Embryonic facial prominence (tissue), 1 donor: ENCODE measurements around the gene NOD2.

Source experiments
- DNase-seq: peaks from one replicate; pipeline ENCODE4 v3.0.0-alpha.2; 2016; ENCODE audit errors: extremely low spot score

The NOD2 gene

DNA sequence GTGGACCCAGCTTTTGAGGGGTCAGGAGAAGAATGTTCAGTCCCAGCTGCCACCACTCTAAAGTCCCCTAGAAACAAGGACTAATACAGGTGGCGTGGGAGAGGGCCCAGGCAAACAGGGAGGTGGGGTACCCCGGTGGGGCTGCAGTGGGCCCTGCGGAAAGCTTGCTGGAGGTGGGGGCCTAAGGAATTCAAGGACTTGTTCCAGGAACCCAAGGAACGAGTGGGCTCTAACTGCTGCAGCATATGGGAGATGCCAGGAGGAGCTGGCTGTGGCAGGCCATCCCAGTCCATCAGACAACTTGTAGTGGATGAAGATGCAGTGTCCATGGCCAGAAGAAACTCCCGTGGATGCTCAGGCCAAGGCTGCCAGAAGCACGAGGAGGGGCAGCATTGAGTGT, 22.9 kb upstream of the NOD2 start:
- DNase-seq: no peak

DNA sequence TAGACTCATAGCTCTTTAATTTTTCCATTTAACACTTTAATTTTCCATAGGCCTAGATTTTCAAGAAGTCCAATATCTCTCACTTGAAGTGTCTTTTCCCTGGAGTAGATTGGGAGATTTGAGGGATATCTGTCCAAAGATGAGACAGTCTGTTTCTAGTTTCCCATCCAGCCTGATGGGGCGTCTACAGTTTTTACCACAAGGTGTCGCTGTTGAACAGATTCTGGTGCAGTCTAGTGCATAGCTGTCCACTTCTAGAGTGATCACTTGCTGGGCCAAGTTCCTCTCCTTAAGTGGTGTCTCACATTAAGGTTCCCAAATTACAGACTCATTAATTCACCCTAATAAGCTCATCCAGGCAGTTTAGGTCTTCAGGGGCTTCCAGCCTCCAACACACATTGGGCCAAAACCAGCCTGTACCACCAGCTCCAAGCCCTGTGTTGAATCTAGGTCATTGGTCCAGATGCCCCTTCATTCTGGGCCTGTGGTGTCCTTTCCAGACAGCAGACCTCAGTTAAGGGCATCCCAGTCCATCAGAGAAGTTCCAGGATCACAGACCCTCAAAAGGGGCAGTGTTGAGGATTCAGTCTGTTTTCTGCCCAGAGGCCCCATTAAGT, 21.7 kb upstream of the NOD2 start:
- no peak for DNase-seq

DNA sequence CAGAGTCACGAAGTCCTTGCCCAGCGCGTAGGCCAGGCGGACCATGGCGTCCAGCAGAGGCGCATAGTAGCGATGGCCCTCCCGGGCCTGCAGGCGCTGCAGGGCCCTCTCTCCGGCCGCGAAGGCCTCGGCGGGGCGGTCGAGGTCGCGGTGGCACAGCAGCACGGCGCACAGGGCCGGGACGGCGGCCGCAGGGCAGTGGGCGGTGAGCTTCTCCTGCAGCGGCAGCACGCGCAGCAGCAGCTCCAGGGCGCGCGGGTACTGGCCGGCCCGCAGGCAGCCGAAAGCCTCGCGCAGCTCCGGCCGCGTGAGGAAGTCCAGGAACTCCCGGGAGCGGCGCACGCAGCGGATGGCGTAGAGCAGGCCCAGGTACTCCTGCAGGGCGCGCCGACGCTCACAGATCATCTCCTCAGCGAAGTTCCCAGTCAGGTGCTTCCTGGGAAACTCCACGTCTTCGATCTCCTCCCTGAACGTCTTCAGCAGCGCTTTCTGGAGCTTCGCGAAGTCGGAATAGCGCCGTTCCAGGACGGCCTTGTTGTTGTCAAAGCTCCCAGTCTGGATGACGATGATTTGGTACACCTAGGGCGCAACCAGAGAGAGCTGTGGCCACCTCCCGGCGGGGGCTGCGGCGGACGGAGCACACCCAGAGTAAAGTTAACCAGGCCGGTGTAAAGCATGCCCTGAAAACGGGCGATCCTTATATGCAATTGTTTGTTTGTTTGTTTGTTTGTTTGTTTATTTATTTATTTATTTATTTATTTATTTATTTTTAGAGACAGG, 19.7 kb upstream of the NOD2 start:
- DNase-seq: no peak

DNA sequence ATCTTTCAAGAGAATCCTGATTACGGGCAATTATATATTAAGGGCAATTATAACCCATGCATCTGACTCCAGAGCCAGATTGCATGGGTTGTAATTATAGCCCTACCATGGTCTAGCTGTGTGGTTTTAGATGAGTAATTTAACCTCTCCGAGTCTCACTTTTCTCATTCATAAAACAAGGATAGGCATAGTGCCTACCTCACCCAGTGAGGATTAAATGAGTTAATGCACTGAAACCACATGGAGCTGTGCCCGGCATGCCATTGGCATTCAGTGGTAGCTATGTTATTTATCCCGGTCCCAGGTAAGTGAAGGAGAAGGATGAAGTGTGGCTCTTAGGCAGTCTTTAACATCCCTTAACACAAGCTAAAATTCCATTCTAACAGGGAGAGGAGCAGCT, 18.6 kb upstream of the NOD2 start:
- DNase-seq: no peak

DNA sequence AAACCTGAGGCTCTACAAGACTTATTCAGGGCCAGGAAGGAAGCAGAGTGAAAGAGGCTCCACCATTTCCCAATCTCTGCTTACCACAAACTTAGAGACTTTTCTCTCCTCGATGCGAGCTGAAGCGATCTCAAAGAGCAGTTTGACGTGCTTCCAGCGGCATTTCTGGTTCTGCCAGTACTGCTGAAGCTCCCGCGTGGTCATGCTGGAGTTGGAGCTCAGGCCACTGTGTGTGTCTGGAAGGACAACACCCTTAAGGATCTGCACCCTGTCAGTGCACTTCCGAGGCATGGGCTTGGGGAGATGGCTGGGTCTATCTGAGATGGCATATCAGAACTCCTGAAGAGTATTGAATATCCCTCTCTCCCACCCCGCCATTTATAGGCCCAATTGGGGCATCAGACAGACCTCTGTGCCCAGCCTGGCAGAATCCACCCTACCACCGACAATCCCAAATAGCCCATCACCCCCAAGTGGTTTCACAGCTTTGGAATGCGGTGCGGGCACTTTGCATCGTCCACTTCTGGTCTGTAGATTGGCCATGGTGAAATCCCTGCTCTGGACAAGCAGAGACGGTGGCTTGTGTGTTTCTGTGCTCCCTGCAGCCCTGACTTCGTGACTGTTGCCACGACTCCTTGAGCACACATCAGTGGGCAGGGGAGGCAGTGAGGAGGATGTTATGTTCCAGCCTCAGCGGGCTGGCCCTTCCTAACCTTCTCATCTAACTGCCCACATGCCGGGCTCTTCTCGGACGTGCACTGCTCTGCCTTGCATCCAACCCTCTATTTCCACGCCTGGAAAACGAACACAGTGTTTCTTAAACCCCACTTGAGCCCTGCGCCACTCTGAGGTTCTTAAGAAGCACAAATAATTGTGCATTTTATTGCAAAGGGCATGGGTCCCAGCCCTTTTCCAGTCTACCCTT, 17.5 kb upstream of the NOD2 start:
- DNase-seq: no peak

DNA sequence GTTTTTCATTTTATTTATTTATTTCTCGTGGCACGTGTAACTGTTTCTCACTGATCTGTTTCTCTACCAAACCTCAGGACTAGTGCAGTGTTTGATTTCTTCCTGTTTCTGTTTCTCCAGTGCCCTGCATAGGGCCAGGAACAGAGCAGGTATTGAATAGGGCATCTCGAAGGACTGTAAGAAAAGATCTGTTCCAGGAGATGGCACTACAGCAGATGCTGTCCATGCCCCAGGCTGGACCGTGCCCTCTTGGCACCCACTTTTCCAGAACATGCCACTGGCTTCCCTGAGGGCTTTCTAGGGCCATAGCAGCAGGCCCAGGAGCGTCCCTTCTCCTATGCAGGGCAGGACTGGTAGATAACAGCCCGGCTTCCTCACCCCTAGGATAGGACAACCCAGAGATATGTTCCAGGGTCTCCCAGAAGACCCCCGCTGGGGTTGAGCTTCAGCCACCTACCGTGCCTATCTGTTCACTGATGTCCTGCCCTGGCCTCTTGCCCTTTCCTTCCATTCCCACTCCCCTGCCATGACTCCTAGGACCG, 16.7 kb upstream of the NOD2 start:
- DNase-seq: no peak

DNA sequence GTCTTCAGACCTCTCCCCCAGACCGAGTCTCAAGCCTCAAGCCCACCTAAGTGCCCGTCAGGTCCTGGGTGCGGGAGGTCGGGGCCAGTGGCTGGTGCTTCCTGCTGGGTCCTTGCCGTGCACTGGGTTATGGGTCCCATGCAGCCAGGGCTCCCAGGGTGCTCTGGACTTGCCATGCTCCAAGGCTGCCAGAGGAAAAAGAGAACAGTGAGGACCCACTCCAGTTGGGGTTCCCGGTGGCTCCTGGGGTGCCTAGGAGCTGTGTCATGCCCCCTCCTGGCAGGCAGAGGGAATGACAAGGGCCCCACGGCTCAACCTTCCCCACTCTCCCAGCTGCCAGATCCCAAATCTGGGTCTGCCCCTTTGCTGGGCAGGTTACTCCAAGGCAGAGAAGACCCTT, 16.1 kb upstream of the NOD2 start:
- DNase-seq: no peak

DNA sequence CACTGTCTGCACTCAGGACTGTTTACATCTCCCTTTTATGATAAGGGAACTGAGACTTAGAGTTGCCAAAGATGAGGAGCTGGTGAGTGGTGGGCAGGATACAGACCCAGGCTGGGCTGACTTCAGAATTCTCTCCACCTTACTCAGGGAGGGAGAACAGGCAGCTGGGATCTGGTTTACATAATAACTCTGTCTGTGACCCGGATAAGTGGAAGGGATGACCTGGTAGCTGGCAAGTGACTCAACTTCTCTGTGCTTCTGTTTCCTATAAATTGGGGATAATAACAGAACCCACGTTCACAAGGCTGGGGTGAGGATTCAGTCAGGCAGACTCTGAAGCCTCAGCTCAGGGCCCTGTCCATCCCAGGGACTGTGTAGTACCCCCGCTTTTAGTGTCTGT, 14.9 kb upstream of the NOD2 start:
- no peak for DNase-seq

DNA sequence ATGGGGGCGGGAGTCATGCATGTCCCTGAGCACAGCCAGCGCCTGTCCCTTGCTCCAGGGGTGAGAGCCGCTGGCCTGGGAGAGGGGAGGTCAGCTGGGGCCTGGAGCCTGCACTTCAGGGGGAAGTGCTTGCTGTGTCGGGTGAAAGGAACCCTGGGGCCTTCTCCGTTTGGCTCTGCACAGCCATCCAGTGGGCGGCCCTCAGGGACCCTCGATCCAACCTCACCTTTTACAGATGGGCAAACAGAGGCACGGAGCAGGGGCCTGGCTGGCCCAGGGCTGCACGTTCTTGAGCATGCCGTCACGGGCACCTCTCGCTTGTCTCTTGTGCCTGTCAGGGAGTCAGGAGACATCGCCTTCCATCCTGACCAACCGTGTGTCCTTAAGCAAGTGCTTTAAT, 14.1 kb upstream of the NOD2 start:
- DNase-seq: no peak

DNA sequence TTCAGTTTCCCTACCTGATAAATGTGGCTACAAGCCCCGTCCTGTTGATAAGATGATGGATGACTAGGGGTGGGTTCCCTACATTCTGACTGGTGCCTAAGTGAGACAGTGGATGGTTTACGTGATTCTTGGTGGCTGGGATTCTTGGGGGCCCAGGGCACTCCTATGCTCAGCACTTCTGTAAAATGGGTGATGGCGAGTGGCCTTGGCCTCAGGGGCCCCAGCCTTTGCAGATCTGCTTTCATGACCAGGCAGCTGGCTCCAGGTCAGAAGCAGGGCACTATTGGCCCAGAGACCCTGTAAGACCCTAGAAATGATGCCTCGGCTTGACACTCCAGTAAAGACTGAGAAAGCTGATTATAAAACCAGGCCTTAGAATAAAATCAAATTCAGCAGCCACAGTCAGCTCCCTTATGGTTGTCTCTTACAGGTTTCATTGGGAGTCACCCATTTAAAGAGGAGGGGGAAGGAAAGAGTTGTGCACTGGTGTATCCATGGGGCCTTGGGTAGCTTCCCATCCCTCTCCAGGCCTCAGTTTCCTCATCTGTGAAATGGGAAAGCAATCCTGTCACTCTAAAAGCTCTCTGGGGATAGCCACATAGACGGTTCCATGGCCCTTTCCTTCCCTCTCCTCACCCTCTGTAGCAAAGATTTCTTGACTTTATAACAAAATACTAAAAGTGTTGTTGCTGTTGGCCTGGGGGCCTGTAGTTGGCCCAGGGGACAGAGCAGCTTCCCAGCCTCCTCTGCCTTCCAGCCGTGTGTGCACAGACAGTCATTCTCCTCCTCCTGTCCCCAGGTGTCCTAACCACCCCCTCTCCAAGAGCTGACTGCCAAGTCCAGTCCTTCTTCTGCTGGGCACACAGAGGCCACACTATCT, 13.5 kb upstream of the NOD2 start:
- no peak for DNase-seq

DNA sequence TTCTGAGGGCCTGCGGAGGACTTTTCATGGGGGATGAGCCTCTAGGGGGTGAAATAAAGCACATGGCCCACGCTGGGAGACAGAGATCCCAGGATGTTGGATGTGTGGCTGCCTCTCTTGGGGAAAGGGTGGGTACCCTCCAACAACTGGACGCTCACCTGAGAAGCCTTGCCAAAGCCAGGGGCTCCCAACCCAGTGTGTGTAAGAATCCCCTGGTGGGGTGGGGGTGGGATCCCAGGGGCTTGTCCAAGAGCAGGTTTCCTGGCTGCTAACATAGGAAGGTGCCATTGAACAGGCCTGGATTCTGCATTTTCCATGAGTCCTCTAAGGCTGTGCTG, 12.9 kb upstream of the NOD2 start:
- DNase-seq: no peak

DNA sequence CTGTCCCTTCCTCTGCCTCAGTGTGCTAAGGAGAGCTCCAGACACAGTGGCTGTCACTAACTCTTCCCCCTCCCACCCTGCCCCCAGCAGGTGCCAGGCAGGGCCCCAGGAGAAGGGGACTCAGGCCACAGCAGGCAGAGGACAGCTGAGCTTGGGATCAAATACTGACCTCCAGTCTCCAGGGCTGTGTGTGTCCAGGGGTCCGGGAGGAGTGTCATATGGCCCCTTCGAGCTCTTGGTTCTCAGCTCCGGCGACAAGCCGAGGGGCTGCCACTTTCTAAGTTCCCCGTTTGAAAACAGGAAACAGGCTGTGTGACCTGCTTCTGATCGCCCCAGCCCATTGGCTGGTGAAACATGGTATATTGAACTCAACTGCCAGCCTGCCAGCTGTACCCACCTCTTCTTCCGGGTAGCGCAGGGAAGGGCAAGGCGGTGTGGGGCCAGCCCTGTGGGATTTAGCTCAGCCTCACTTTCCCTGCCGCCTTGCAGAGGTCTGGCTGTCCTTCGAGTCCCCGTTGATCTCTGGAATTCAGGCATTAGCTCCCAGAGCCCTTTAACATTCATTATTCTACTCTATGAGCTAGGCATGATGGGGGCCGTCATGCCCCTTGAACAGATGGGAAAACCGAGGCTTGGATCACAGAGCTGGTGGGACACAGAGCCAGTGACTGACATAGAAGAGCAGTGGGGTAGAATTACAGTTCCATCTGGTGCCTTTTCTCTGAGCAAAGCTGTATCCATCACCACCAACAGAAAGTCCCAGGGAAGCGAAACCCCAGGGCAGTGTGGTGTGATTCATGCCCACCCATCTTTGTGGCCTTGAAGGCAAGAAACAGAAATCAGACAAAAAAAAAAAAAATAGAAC, 12.2 kb upstream of the NOD2 start, which contains the start of gene SNX20:
SNX20 (minus strand) TSS at position 292 of the 865 bp plus-strand sequence. CDS start 3,786 bp downstream, outside the sequence.
- DNase-seq: no peak

DNA sequence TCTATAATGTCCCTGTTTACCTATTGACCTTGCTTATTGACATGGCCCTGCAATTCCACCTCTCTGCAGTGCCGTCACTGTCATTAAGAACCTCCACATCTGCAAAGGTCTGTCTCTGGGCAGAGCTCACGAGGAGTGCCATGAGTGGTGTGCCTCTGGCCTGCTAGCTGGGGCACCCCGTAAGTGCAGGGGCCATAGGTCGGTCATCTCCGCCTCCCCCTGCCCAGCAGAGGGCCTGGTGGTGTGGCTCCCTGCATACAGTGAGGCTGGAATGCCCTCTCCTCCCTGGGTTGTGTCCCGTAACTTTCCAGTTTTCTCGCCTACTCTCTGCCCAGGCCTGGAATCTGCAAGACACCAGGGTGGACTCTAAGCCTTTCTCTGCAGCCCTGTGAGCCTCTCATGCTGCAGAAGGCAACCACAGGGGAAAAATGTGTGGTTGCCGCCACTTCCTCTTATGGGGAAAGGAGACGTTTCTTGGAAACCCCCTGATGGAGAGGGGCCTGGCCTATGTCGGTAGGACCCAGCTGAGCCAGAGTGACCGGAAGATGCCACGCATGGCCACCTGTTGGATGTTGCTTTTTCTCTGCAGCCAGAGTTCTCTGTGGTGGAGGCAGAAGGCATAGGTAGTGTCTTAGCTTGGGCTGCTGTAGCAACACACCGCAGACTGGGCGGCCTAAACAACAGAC, 9.6 kb upstream of the NOD2 start:
- no peak for DNase-seq

DNA sequence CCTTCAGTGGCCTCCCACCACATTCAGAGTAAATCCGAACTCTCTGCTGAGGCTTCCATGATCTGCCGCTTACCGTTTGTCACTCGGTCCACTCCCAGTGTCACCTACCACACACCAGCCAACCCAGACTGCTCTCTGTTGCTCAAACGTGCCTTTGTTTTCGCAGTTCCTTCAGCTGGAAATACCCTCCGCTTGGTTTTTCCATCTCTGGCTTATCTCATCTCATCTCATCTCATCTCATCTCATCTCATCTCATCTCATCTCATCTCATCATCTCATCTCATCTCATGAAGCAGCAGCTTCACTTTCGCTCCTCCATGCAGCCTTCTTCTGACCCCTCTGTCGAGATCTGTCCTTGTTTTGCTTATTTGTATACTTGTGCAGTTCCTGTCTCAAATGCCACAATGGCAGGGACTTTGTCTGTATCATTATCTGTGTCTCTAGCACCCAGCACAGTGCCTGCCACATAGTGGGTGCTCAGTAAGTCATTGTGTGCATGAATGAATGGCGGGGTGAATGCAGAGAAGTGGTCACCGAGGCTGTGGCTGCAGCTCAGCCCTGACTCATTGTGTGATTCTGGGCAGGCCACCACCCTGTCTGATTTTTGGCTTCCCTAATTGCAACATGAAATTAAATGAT, 8.5 kb upstream of the NOD2 start:
- no peak for DNase-seq

DNA sequence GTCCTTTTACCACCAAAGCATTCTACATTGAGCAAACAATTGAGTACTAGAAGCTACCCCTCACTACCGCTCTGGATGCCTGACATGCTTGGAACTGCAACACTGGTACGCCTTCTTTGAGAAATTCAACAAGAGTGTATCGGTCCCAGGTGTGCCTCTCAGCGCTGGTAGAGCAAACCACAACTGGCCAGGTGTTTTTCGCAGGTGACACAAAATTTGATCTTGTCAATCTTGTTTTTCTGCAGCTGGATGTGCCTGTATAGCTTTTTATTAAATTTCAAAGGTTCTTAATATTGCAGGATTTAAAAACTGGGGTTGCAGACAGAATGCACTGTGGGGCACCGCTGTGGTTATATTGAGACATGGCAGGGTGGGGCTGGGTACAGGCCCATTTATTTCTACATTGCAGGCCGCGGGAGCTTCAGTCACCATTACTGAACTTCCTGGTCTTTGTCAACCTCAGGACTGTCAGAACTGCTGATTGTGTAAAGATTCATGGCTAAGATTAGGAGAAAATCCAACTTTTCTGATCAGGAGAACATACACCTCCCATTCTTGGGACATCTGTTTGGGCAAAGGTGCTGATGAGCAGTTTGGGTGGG, 7.8 kb upstream of the NOD2 start:
- no peak for DNase-seq

DNA sequence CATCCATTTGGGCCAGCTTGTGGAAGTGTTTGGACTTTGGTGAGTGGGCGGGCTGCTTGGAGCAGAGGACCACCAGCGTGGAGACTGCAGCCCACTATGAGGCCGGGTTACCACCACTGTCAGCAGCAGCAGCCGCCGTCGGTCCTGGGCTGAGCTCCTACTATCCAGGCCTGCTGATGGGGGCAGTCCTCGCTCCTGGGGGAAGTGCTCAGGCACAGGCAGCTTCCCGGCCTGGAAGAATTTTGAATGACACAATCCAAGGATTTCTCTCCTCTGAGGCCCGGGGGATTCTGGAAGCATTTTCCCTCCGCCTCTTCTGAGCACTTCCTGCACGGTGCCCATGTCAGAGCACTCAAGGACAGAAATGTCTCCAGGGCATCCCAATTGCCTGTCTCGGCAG, 5.3 kb upstream of the NOD2 start:
- DNase-seq: no peak

DNA sequence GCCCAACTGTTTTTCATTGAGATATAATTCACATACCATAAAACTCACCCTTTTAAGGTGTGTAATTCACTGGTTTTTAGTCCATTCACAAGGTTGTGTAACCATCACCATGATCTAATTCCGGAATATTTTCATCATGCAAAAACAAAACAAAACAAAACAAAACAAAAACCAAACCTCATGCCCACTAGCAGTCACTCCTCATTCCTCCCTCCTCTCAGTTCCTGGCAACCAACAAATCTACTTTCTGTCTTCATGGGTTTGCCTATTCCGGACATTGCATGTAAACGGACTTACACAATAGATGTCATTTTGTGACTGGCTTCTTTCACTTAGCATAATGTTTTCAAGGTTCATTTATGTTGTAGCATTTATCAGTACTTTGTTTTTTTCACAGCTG, 4.5 kb upstream of the NOD2 start:
- no peak for DNase-seq

DNA sequence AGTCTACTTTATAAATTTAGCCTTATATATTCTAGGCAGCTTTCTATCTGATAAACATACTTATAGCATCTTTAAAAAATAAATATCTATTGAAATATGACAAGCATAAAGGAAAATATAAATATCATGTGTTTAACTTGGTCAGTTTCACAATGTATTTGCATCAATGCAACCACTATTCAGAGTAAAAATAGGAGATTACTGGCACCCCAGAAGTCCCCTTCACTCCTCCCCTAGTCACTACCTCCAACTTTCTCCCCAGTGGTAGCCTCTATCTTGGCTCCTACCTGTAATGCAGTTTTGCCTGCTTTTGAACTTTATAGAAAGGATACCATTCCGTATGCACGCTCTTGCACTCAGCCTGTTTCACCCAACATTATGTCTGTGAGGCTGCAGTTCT, 3.2 kb upstream of the NOD2 start:
- DNase-seq: no peak

DNA sequence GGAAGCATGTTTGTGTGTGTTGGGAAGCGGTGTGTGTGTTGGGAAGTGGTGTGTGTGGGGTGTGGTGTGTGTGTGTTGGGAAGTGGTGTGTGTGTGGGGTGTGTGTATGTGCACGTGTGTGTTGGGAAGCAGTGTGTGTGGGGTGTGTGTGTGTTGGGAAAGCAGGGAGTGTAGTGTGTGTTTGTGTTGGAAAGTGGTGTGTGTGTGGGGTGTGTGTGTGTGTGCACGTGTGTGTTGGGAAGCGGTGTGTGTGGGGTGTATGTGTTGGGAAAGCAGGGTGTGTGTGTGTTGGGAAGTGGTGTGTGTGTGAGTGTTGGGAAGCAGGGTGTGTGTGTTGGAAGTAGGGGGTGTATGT, 785 bp upstream of the NOD2 start:
- no peak for DNase-seq
